ENCODE results near the gene EGFL7. TPM values are rescaled to one million over a fixed set of nuclear protein-coding genes. Genes with fewer than 3 reads are reported as not detected.

EGFL7 gene
- total RNA-seq, 1 experiment from 2014 or later, result 38.0 TPM

GRCh38 chr9:136622538-136622948 is 40.2 kb upstream of the EGFL7 start:
- H3K4me3 Mint-ChIP-seq, result no peak overlapping the region
- Histone ChIP-seq H2BK12ac (ENCODE audit: insufficient read length, low read depth, low read length) (no peak overlapping the region), H4K8ac (replicated peaks; ENCODE audit: insufficient read length, low read depth, low read length) (no peak overlapping the region), H3K27me3 (ENCODE audit: insufficient read depth, low read length) (no peaks in the 10 kb centered on the region), H4K91ac (ENCODE audit: insufficient read length, low read depth, low read length) (no peak overlapping the region), H3K23ac (ENCODE audit: insufficient read length, low read depth, low read length) (no peak overlapping the region), H3K56ac (ENCODE audit: insufficient read length, low read depth, low read length) (no peak overlapping the region), H2AK5ac (ENCODE audit: insufficient read length, low read length) (no peak overlapping the region), H3T11ph (ENCODE audit: low read length) (no peak overlapping the region), H2BK120ac (ENCODE audit: low read depth, low read length, poor library complexity, severe bottlenecking) (no peak overlapping the region), H3K4ac (ENCODE audit: low read depth, low read length) (no peak overlapping the region), H3K9ac (ENCODE audit: extremely low read depth, insufficient read length, low read length) (no peak overlapping the region), H2BK15ac (ENCODE audit: low read depth, low read length) (no peak overlapping the region), H3K79me1 (ENCODE audit: insufficient read depth, low read depth, low read length, poor library complexity, severe bottlenecking) (no peaks in the 10 kb centered on the region), H4K5ac (ENCODE audit: insufficient read length, low read depth, low read length) (no peak overlapping the region), H3K27ac (ENCODE audit: insufficient read length, low read depth, low read length) (no peak overlapping the region), H3K79me2 (ENCODE audit: insufficient read depth, low read length) (no peaks in the 10 kb centered on the region), H3K9me3 (ENCODE audit: control insufficient read depth, low read depth, low read length) (no peaks in the 10 kb centered on the region), H3K23me2 (ENCODE audit: insufficient read length, low read depth, low read length, poor library complexity, severe bottlenecking) (no peaks in the 10 kb centered on the region), H4K20me1 (ENCODE audit: control insufficient read depth, insufficient read depth, insufficient read length) (no peaks in the 10 kb centered on the region), H3K14ac (ENCODE audit: insufficient read depth, low read length) (no peak overlapping the region), H2AFZ (ENCODE audit: low read length) (no peak overlapping the region), H3K18ac (ENCODE audit: insufficient read length, low read depth, low read length) (no peak overlapping the region), H2BK20ac (ENCODE audit: low read depth, low read length, poor library complexity, severe bottlenecking) (no peak overlapping the region), H2BK5ac (ENCODE audit: insufficient read length, low read length) (no peak overlapping the region), H3K4me2 (ENCODE audit: insufficient read depth, insufficient read length, low read length) (no peak overlapping the region), H3K4me1 (ENCODE audit: insufficient read depth, low read length) (no peaks in the 10 kb centered on the region)
- no peaks in the 10 kb centered on the region for H3K36me3 Mint-ChIP-seq (ENCODE audit: insufficient read depth in 1 of 3, low read depth in 3 of 3)
- H3K4me1 Mint-ChIP-seq, result no peaks in the 10 kb centered on the region
- DNase-seq, result no peak
- no peaks in the 10 kb centered on the region for H3K27me3 Mint-ChIP-seq (ENCODE audit: low read depth)
- no peak overlapping the region for H3K27ac Mint-ChIP-seq
- no CpG with 5 or more reads among the region's 16 CpGs for WGBS (ENCODE audit: extremely low coverage, insufficient read length, low lambda C conversion rate)
- TF ChIP-seq, protein P1, sequence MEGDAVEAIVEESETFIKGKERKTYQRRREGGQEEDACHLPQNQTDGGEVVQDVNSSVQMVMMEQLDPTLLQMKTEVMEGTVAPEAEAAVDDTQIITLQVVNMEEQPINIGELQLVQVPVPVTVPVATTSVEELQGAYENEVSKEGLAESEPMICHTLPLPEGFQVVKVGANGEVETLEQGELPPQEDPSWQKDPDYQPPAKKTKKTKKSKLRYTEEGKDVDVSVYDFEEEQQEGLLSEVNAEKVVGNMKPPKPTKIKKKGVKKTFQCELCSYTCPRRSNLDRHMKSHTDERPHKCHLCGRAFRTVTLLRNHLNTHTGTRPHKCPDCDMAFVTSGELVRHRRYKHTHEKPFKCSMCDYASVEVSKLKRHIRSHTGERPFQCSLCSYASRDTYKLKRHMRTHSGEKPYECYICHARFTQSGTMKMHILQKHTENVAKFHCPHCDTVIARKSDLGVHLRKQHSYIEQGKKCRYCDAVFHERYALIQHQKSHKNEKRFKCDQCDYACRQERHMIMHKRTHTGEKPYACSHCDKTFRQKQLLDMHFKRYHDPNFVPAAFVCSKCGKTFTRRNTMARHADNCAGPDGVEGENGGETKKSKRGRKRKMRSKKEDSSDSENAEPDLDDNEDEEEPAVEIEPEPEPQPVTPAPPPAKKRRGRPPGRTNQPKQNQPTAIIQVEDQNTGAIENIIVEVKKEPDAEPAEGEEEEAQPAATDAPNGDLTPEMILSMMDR (conservative IDR thresholded peaks at IDR 0.05), result no peak
- H3K9me3 Mint-ChIP-seq, result no peaks in the 10 kb centered on the region

All from H9 (cell line).